Skeletal muscle satellite cell (primary cell): ENCODE data around the gene SPRED2.

Source experiments
- H3K27me3 ChIP-seq: 2 replicates; pipeline ENCODE4 v1.7.0; 2013; ENCODE audit warnings: low read length; ENCODE audit not compliant: control insufficient read depth, insufficient read depth
- H3K36me3 ChIP-seq: 2 replicates; pipeline ENCODE4 v1.7.0; 2013; ENCODE audit warnings: mild to moderate bottlenecking, control low read depth, low read length; ENCODE audit not compliant: insufficient read depth
- H3K4me1 ChIP-seq: 2 replicates; pipeline ENCODE4 v1.7.0; 2013; ENCODE audit warnings: low read length; ENCODE audit not compliant: control insufficient read depth, insufficient read depth
- H3K4me2 ChIP-seq: 2 replicates; pipeline ENCODE4 v1.7.0; 2013; ENCODE audit warnings: mild to moderate bottlenecking, low read length
- H3K4me3 ChIP-seq: 2 replicates; pipeline ENCODE4 v1.7.0; 2013; ENCODE audit warnings: low read length
- H3K9ac ChIP-seq: 2 replicates; pipeline ENCODE4 v1.7.0; 2013; ENCODE audit warnings: mild to moderate bottlenecking, low read depth, low read length, moderate library complexity
- H3K9me3 ChIP-seq: replicated peaks from 2 replicates; pipeline ENCODE4 v1.7.0; 2013; ENCODE audit warnings: mild to moderate bottlenecking, control low read depth, low read length

SPRED2 gene

GRCh38 chr2:65438137-65438899 is 5.9 kb upstream of the SPRED2 start:
- Histone ChIP-seq H3K4me3 (no peak overlapping the region), H3K4me1 (peaks cover 12% of the 10 kb centered on the region), H3K27me3 (no peaks in the 10 kb centered on the region), H3K36me3 (no peaks in the 10 kb centered on the region), H3K4me2 (no peak overlapping the region), H3K9ac (no peak overlapping the region), H3K9me3 (no peaks in the 10 kb centered on the region)

- no peaks in the 10 kb centered on the region for H3K27me3 ChIP-seq
- H3K9me3 ChIP-seq: no peaks in the 10 kb centered on the region
- peak overlapping the region; percentile 91 for H3K9ac ChIP-seq
- H3K4me3 ChIP-seq: peak overlapping the region; percentile 82
- no peaks in the 10 kb centered on the region for H3K36me3 ChIP-seq
- H3K4me2 ChIP-seq: peak overlapping the region; percentile 88
- peaks cover 16% of the 10 kb centered on the region for H3K4me1 ChIP-seq
Measured at GRCh38 chr2:65437392-65438135, 5.2 kb upstream of the SPRED2 start.

- no peaks in the 10 kb centered on the region for H3K9me3 ChIP-seq
- H3K4me1 ChIP-seq: peaks cover 16% of the 10 kb centered on the region
- peak overlapping the region; percentile 88 for H3K4me2 ChIP-seq
- H3K36me3 ChIP-seq: no peaks in the 10 kb centered on the region
- H3K27me3 ChIP-seq: no peaks in the 10 kb centered on the region
- H3K9ac ChIP-seq: peak overlapping the region; percentile 91
- H3K4me3 ChIP-seq: peak overlapping the region; percentile 82
Measured at GRCh38 chr2:65436824-65437221, 4.4 kb upstream of the SPRED2 start.

GRCh38 chr2:65436169-65436823 is 3.9 kb upstream of the SPRED2 start:
- Histone ChIP-seq H3K9ac (peak overlapping the region; percentile 91), H3K4me2 (peak overlapping the region; percentile 88), H3K4me1 (peaks cover 16% of the 10 kb centered on the region), H3K36me3 (no peaks in the 10 kb centered on the region), H3K9me3 (no peaks in the 10 kb centered on the region), H3K4me3 (peak overlapping the region; percentile 82), H3K27me3 (no peaks in the 10 kb centered on the region)

- Histone ChIP-seq H3K9me3 (no peaks in the 10 kb centered on the region), H3K36me3 (no peaks in the 10 kb centered on the region), H3K4me2 (peak overlapping the region; percentile 88), H3K4me3 (peak overlapping the region; percentile 82), H3K27me3 (no peaks in the 10 kb centered on the region), H3K9ac (peak overlapping the region; percentile 91), H3K4me1 (peaks cover 16% of the 10 kb centered on the region)
Measured at GRCh38 chr2:65435625-65436168, 3.3 kb upstream of the SPRED2 start.

- H3K4me3 ChIP-seq: no peak overlapping the region
- H3K4me2 ChIP-seq: peak overlapping the region; percentile 88
- H3K27me3 ChIP-seq: no peaks in the 10 kb centered on the region
- no peak overlapping the region for H3K9ac ChIP-seq
- H3K36me3 ChIP-seq: no peaks in the 10 kb centered on the region
- H3K4me1 ChIP-seq: peaks cover 23% of the 10 kb centered on the region
- no peaks in the 10 kb centered on the region for H3K9me3 ChIP-seq
Measured at GRCh38 chr2:65434592-65435241, 2.3 kb upstream of the SPRED2 start.

- Histone ChIP-seq H3K27me3 (no peaks in the 10 kb centered on the region), H3K4me2 (peak overlapping the region; percentile 82), H3K4me3 (peak overlapping the region; percentile 76), H3K9me3 (no peaks in the 10 kb centered on the region), H3K4me1 (peaks cover 17% of the 10 kb centered on the region), H3K9ac (peak overlapping the region; percentile 90), H3K36me3 (no peaks in the 10 kb centered on the region)
Measured at GRCh38 chr2:65431421-65432226, 775 bp downstream of the SPRED2 start.

GRCh38 chr2:65430603-65431420 is 1.6 kb downstream of the SPRED2 start:
- no peaks in the 10 kb centered on the region for H3K36me3 ChIP-seq
- H3K4me3 ChIP-seq: peak overlapping the region; percentile 76
- peaks cover 17% of the 10 kb centered on the region for H3K4me1 ChIP-seq
- H3K9ac ChIP-seq: peak overlapping the region; percentile 90
- no peaks in the 10 kb centered on the region for H3K9me3 ChIP-seq
- H3K27me3 ChIP-seq: no peaks in the 10 kb centered on the region
- peak overlapping the region; percentile 82 for H3K4me2 ChIP-seq

- peak overlapping the region; percentile 76 for H3K4me3 ChIP-seq
- peak overlapping the region; percentile 82 for H3K4me2 ChIP-seq
- no peaks in the 10 kb centered on the region for H3K27me3 ChIP-seq
- peaks cover 13% of the 10 kb centered on the region for H3K4me1 ChIP-seq
- H3K36me3 ChIP-seq: no peaks in the 10 kb centered on the region
- H3K9ac ChIP-seq: peak overlapping the region; percentile 90
- no peaks in the 10 kb centered on the region for H3K9me3 ChIP-seq
Measured at GRCh38 chr2:65429786-65430602, 2.4 kb downstream of the SPRED2 start.
